UCSD-AML1 (cell line): Measurements from ENCODE around the gene ADTRP.

ENCODE experiments used
- DNase-seq: peaks from one replicate; lab custom pipeline; 2025; ENCODE audit not compliant: unreplicated experiment; lab: John Stamatoyannopoulos, UW

ADTRP gene

DNA sequence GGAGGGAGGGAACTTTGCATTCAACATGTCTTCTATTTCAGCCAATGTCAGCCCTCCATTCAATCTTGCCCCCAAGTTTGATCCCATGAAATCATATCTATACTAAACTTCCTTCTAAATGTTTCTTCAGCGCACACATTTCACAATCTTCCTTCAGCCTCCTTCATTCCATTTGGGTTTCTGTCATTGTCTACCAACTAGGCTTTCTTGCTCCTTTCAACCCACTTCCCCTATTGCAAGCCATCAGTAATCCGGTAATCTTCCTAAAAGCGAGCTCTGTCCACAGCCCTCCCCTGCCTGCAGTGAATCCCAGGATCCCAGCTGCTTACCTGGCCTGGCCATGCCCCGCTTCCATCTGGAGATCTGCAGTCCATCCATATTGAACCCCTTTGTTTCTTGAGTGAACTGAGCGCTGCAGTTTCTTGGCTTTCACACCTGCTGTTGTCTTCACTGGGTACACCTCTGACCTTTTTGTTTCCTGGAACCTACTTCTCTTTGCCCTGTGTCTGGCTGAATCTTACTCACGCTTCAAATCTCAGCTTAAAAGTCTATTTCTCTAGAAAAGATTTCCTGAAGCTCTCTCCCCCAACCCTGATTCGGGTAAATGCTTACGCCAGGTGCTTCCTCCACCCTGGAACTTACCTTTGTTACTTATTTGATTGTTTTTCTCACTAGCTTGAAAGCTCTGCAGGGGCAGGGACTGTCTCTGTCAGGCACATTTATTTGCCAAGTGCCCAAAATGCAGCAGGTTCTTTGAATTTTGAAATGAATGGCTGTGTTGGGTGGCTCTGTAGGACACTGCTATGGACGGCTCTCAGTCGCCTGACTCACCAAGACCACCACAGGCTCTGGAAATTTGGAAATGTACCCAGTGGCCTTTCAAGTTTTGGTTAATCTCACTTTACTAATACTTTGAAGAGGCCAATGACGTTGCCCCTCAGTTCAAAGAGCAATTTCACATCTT, 50.3 kb downstream of the ADTRP start:
- DNase-seq = no peak

DNA sequence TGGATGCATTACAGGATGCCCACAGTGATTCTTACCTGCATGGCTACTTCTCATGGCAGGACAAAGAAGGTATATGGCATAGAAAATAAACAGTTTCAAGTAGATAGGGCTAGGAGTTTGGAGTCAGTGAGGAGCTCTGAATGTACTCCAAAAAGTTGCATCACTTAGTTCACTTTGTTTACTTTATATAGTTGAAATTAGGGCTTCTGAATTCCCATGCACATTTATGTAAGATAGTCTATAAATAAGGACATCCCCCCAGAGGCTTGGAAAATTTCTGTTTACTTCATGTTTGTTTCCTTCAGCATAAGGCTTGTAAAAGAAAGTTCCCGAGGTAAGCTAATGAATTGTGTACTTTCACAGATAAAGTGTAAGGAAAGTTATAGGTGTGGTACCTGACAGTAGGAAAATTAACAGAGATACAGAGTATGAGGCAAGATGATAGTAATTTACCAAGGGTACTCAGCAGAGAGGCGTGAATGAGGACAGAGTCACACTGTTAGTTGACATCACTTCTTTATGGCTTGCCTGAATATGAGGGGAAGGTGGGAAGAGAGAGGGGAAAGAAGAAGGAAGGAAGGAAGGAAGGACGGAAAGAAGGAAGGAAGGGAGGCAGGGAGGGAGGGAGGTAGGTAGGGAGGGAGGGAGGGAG, 51.1 kb downstream of the ADTRP start:
- no peak for DNase-seq

DNA sequence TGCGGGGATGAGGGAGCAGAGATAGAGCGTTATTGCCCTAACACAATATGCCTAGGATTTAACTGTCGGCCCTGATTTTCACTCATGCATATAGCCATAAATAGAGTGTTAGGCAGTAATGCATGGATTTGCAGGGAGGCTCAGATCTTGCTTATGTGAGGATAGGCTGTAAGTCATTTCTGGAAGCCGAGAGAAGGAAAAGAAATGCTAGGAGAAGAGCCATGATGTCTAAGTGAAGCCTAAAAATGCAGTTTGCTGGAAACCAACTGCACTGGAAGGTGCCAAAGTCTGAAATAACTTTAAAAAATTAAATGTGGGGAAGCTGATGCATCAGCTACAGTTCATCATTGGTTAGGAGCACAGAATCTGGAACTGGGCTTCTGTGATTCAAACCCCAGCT, 54.3 kb downstream of the ADTRP start:
- no peak for DNase-seq

DNA sequence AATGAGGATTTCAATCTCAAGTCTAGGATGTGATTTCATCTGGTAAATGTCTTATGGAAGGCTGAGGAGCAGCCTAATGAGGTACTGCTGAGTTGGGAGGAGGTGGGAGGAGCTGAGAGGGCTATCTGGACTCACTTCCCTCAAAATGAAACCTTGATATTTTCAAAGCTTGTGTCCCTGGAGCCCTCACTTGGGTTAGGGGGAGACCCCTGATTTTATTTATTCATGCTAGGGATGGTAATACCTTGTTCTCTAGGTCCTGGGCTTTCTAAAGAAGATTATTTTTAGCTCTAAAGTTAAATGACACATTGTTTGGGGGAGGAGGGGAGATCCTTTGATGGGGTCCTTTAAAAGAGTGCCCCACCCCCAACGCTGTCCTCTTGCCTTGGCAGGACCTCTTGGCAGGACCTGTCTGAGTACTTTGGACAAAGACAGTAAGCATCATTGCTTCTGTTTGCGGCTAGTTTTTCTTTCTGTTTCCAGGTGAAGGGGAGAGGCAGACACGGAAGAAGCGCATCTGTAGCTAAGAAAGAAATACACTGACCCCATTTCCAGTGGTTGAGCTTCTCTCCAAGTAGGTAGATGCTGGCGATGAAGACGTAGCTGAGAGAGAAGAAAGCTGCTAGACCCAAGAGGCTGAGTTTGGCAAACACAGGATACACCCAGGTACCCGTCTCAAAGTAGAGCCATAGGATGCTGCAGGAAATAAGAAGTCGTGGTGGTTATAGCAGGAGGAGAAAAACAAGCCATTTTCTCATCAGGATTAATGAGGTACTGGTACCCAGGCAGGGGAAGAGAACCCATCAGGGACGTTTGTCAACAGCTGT, 55.6 kb downstream of the ADTRP start:
- DNase-seq = no peak

- no peak for DNase-seq
Measured at GRCh38 chr6:11722220-11722619, 56.4 kb downstream of the ADTRP start.

DNA sequence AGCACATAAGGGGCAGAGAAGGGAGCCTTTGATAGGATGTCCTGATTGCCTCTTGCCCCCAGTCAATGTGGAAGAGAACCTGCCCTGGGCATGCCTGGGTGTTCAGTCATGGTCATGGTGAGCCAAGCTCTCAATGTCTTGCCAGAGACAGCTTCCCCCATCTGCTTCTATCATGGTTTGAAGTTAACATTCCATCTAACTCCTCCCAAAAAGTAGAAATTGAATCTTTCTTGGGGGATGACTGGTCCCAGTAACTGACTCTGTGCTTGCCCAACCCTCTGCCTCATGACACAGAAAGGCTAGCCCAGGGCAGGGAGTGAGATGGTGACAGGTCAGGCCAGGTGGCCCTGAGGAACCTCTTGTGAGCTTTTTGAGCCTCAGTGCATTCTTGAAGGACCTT, 60.1 kb downstream of the ADTRP start:
- DNase-seq = no peak

GRCh38 chr6:11718031-11718430, 60.6 kb downstream of the ADTRP start:
- no peak for DNase-seq

DNA sequence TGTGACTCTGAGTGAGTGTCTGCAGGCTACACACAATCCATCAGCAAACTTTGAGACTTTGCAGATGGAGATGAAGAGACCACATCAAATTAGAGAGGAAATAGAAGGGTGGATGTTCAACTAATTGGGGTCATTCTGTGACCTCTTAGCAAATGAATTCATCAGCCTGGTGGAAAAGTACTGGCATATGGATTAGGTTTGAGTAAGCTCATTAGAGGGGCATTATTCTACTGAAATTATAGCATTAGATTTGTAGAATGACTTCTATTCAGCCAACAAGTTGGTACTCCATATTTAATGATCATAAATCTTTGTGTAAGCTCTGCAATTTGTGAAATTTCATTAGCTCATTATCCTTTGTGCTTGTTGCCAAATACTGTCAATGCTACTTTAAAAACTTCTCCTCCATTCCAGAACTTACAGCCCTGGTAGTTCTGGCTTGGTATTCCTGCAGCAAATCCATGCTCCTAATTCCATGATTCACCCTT, 63.8 kb downstream of the ADTRP start:
- DNase-seq = no peak

DNA sequence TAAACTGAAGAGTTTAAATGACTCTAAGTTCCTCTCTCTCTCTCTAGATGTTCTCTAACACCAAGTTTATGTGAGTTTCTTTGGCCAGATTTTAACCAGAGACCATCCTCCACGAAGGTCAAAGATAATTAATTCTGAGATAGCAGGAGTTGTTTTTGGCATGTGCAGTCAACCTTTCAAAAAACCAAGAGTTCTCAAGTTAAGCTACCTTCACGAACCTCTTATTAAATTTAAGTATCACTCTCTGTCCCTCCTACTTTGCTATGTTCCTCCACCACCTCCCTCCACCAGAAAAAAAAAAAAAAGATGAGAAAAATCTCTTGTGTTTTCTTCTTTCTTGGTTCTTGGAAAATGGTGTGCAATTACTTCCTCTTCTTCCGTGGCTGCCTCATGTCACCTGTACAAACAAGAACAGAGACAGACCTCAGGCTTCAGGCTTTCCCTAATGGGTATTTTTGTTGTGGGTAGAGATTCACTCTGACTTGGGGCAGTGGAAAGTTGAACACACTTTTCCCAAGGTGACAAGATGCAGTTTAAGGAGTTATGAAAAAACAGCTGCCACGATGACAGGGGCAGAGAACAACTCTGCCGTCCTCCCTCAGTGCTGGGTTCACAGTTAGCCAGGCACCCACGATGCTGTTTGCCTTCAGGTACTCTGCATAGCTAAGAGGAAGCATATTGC, 64.3 kb downstream of the ADTRP start:
- no peak for DNase-seq

DNA sequence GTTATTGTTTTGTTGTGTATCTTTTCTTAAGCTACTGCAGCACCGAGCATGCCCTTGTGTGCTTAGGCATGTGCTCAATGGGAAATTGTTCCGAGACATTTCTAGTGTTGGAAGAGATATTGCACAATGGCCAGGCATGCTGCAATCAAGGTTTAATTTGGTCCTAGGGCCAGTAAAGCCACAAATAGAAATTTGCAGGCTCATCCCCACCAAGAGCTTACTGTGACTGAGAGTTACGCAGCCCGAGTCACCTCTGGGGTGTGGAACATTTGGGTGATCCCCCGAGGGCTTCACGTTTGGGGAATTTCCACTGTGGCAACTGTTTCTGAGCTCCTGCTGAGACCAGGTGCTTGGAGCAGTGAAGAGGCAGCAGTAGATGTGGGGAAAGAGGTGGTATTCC, 65.8 kb downstream of the ADTRP start:
- DNase-seq = no peak

DNA sequence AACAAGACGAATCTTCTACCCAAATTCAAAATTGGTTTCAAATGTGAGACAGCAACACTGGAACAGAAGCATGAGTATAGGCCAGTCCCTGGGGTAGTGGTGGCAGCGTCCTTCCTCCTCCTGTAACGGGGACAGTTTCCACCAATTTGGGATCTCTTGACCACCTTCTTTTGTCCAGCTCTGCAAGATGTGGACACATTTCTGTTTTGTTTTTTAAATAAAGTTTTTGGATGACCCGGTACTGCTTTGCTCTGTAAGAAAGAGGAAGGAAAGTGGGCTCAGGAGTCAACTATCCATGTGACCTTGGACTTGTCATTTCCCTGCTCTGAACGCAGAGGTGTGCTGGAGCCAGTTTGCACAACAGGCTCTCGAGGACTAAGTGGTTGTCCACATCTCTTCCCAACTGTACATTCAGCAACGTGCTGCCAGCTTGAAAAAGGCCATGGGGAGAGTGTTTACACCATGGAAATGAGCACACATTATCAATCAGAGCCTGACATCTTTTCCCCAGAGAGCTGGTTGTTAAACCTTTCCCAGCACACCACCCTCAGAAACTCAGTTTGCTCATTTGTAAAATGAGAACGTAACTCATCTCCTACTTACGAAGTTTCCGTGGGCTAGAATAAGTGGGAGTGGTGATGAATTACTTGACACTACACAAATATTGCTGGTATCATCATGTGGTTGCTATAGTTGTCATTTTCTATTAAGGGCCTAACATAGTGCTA, 66.5 kb downstream of the ADTRP start:
- DNase-seq = no peak

DNA sequence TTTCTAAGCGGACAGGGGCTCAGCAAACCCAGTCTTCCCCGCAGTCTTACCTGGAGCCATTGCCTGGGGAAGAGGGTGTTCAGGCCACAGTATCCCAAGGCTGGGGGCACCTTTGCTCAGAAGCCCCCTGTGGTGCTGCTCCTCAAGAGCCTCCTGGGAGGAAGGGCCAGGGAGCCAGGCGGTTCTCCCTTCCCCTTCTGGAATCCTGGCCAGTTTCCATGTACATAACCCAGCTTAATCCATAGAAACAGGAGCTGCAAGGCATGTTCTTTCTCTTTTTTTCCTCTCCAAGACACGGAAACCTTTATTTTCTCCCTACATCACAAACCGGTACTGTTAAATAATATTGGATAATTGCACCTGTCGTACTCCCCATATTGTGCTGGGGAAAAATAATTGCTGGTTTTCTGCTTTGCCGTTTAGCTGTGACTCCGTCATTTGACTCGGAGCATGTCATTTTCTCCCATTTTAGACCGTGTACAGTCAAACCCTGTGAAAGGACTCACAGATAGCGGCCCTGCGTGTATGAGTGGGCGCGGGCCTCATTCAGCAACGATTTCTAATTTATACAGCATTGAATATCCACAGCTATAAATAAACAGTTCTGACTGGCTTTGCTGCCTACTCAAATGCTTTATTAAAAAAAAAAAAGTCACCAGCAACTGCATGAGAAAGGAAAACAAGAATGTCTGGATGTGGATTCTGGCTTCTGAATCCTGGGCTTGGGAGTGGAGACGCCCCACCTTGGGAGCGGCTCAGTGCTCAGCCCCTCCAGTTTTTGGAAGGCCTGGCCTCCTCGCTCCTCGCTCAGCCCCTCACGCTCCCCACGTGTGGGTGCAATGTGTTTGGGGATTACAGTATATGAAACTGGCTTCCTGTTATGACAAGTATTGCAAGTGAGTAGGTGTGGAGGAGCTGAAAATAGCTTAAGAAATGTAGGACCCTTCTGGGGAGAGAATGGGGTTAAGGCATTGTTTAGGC, 67.3 kb downstream of the ADTRP start:
- DNase-seq = no peak

GRCh38 chr6:11710311-11710761, 68.3 kb downstream of the ADTRP start:
- no peak for DNase-seq

- no peak for DNase-seq
Measured at GRCh38 chr6:11706171-11706570, 72.4 kb downstream of the ADTRP start.

DNA sequence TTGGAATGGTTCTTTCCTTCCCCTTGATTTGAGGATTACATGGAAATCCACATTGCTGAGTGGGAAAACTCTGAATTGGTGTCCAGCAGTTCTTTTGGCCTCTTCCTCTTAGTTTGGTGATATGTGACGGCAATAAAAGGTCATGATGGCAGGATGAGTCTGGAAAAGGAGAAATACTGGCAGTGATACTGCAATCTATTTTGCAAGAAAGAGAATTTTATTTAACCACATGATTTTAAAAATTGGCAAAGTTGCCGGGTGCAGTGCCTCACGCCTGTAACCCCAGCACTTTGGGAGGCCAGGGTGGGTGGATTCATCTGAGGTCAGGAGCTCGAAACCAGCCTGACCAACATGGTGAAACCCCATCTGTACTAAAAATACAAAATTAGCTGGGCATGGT, 73.1 kb downstream of the ADTRP start:
- no peak for DNase-seq

DNA sequence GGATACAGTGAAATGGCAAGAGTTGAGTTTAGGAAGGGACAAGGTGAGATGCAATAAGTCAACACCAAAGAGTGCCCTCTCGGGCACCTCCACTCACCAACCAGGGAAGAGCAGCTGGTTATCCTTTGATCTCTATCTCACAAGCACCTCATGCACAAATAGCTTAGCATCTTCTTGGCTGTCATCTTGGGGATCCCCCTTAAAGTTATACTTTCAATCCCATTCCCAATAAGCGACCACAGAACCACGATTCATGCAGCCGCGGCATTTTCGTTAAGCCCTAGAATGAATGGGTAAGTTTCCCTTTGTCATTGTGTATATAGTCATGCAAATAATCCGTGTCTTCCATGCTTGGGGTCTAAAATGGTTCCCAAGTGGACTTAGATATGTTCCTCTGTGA, 73.5 kb downstream of the ADTRP start:
- no peak for DNase-seq

DNA sequence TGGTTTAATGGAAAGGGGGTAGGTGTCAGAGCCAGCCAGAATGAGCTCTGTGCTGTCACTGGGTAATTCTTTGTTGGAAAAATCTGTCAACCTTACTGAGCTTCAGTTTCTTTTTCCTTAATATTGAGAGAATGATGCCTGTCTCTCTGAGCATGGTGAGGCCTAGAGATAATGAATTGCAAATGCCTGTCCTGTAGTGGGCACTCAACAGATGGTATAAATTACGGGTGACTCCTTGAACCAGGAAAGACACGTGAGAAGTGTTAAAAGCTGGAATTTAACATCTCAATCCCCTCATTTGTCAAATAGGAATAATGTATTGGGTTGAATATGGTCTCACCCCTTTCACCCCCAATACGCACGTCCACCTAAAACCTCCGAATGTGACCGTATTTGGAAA, 74.9 kb downstream of the ADTRP start:
- DNase-seq = no peak

DNA sequence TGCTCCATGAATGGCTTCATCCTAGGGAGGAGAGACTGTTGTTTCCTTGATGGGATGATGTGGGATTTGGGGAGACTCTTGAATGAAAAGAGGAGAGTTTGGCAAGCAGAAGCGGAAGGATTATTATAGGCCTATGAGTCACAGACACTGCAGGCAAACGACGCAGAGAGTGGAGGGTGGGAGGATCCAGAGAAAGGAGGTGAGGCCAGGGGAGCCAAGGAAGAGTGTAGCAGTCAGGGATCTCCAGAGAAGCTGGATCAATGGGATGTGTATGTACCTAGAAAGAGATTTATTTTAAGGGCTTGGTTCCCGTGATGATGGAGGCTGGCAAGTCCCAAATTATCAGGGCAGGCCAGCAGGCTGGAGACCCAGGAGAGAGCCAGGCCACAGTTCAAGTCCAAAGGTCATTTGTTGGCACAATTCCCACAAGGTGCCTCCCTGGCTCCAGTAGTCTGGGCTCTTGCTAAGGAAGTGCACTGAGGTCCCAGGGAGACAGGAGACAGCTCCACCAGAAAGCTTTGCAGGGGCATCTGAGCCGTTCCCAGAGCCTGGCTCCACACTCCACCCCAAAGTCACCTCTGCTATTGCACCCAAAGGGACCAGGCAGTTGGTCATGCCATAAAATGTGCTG, 76.0 kb downstream of the ADTRP start:
- DNase-seq = no peak
